HepG2 (cell line): ENCODE measurements around the gene CDC42BPG.

Experiments
- CREM ChIP-seq, 2 experiments: sonication (generic) in 1 of 2; formaldehyde crosslinking in 1 of 2; IDR thresholded peaks; 2 replicates each; pipeline versions ENCODE4 v1.4.0 to v1.6.1; 2016 to 2020; ENCODE audit warnings: antibody characterized with exemption in 1 of 2, mild to moderate bottlenecking in 1 of 2, missing genetic modification reagents in 1 of 2
- ETV5 ChIP-seq: IDR thresholded peaks from 2 replicates; pipeline ENCODE4 v1.6.1; 2018; ENCODE audit warnings: missing biosample characterization, missing genetic modification reagents, inconsistent platforms, borderline replicate concordance
- GFI1 ChIP-seq: sonication (generic); formaldehyde crosslinking; IDR thresholded peaks from 2 replicates; pipeline ENCODE4 v1.5.0; 2020; ENCODE audit warnings: missing genetic modification reagents, mild to moderate bottlenecking, borderline replicate concordance
- KLF6 ChIP-seq: IDR thresholded peaks from 2 replicates; pipeline ENCODE4 v1.8.0; 2016; ENCODE audit warnings: missing biosample characterization, missing genetic modification reagents
- NBN ChIP-seq: fragments of 450-650 bp; conservative IDR thresholded peaks from 2 replicates; pipeline ENCODE4 v1.6.1; 2017
- NFYB ChIP-seq: sonication (generic); formaldehyde crosslinking; IDR thresholded peaks from 2 replicates; pipeline ENCODE4 v1.4.0; 2020; ENCODE audit warnings: missing genetic modification reagents
- ZBTB43 ChIP-seq: sonication (generic); formaldehyde crosslinking; conservative IDR thresholded peaks from 2 replicates; pipeline ENCODE4 v1.4.0; 2020; ENCODE audit warnings: missing genetic modification reagents
- ZNF850 ChIP-seq: sonication (generic); formaldehyde crosslinking; conservative IDR thresholded peaks from 2 replicates; pipeline ENCODE4 v1.9.0; 2021; ENCODE audit warnings: mild to moderate bottlenecking, missing genetic modification reagents
- TF ChIP-seq, protein P1 (sequence below): sonication (generic); formaldehyde crosslinking; IDR thresholded peaks from 2 replicates; pipeline ENCODE4 v1.5.0; 2020; ENCODE audit warnings: mild to moderate bottlenecking, missing genetic modification reagents, moderate library complexity
- TF ChIP-seq, protein P2 (sequence below): sonication (generic); formaldehyde crosslinking; IDR thresholded peaks from 2 replicates; pipeline ENCODE4 v1.4.0; 2020; ENCODE audit warnings: missing genetic modification reagents

DNA sequence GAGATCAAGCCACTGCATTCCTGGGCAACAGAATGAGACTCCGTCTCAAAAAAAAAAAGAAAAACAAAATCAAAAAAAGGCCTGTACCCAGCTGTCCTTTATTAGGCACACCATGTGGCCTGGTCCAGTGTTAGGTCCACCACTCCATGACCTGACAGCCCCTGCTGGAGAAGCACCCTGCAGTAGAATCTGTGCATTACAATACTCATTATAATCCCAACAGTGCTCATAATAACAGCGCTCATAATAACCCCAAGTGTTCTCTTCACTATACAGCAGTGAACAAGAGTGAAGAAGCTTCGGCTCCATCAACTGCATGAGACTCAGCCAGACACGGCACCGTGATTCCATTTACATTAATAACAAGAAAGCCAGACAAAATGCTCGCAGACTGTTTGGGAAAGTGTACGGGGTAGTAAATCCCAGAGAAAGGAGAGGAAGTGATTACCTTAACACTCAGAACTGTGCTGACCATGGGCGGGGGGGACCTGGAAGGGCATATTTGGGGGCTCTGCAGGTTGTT lies 42.8 kb upstream of the CDC42BPG start:
- TF ChIP-seq KLF6 (CRISPR knock-in tag): no peak
- no peak for TF ChIP-seq NBN
- TF ChIP-seq, protein P1, sequence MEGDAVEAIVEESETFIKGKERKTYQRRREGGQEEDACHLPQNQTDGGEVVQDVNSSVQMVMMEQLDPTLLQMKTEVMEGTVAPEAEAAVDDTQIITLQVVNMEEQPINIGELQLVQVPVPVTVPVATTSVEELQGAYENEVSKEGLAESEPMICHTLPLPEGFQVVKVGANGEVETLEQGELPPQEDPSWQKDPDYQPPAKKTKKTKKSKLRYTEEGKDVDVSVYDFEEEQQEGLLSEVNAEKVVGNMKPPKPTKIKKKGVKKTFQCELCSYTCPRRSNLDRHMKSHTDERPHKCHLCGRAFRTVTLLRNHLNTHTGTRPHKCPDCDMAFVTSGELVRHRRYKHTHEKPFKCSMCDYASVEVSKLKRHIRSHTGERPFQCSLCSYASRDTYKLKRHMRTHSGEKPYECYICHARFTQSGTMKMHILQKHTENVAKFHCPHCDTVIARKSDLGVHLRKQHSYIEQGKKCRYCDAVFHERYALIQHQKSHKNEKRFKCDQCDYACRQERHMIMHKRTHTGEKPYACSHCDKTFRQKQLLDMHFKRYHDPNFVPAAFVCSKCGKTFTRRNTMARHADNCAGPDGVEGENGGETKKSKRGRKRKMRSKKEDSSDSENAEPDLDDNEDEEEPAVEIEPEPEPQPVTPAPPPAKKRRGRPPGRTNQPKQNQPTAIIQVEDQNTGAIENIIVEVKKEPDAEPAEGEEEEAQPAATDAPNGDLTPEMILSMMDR (CRISPR knock-in tag): no peak
- TF ChIP-seq ETV5: no peak
- no peak for TF ChIP-seq NFYB (CRISPR knock-in tag)
- no peak for TF ChIP-seq CREM (IDR thresholded peaks at IDR 0.05)
- TF ChIP-seq CREM (CRISPR knock-in tag; IDR thresholded peaks at IDR 0.05): no peak
- TF ChIP-seq, protein P2, sequence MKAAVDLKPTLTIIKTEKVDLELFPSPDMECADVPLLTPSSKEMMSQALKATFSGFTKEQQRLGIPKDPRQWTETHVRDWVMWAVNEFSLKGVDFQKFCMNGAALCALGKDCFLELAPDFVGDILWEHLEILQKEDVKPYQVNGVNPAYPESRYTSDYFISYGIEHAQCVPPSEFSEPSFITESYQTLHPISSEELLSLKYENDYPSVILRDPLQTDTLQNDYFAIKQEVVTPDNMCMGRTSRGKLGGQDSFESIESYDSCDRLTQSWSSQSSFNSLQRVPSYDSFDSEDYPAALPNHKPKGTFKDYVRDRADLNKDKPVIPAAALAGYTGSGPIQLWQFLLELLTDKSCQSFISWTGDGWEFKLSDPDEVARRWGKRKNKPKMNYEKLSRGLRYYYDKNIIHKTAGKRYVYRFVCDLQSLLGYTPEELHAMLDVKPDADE (CRISPR knock-in tag): no peak
- TF ChIP-seq ZNF850 (CRISPR knock-in tag): no peak
- TF ChIP-seq GFI1: no peak
- no peak for TF ChIP-seq ZBTB43
